ENCODE measurements around the gene ARID2. TPM values are rescaled to one million over a fixed set of nuclear protein-coding genes. Genes with fewer than 3 reads are reported as not detected.

Gene ARID2, protein sequence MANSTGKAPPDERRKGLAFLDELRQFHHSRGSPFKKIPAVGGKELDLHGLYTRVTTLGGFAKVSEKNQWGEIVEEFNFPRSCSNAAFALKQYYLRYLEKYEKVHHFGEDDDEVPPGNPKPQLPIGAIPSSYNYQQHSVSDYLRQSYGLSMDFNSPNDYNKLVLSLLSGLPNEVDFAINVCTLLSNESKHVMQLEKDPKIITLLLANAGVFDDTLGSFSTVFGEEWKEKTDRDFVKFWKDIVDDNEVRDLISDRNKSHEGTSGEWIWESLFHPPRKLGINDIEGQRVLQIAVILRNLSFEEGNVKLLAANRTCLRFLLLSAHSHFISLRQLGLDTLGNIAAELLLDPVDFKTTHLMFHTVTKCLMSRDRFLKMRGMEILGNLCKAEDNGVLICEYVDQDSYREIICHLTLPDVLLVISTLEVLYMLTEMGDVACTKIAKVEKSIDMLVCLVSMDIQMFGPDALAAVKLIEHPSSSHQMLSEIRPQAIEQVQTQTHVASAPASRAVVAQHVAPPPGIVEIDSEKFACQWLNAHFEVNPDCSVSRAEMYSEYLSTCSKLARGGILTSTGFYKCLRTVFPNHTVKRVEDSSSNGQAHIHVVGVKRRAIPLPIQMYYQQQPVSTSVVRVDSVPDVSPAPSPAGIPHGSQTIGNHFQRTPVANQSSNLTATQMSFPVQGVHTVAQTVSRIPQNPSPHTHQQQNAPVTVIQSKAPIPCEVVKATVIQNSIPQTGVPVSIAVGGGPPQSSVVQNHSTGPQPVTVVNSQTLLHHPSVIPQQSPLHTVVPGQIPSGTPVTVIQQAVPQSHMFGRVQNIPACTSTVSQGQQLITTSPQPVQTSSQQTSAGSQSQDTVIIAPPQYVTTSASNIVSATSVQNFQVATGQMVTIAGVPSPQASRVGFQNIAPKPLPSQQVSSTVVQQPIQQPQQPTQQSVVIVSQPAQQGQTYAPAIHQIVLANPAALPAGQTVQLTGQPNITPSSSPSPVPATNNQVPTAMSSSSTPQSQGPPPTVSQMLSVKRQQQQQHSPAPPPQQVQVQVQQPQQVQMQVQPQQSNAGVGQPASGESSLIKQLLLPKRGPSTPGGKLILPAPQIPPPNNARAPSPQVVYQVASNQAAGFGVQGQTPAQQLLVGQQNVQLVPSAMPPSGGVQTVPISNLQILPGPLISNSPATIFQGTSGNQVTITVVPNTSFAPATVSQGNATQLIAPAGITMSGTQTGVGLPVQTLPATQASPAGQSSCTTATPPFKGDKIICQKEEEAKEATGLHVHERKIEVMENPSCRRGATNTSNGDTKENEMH (N-terminal part only)
- total RNA-seq, result 10 to 100 TPM; 30.3 to 35.8 (median 32.8) TPM

DNA sequence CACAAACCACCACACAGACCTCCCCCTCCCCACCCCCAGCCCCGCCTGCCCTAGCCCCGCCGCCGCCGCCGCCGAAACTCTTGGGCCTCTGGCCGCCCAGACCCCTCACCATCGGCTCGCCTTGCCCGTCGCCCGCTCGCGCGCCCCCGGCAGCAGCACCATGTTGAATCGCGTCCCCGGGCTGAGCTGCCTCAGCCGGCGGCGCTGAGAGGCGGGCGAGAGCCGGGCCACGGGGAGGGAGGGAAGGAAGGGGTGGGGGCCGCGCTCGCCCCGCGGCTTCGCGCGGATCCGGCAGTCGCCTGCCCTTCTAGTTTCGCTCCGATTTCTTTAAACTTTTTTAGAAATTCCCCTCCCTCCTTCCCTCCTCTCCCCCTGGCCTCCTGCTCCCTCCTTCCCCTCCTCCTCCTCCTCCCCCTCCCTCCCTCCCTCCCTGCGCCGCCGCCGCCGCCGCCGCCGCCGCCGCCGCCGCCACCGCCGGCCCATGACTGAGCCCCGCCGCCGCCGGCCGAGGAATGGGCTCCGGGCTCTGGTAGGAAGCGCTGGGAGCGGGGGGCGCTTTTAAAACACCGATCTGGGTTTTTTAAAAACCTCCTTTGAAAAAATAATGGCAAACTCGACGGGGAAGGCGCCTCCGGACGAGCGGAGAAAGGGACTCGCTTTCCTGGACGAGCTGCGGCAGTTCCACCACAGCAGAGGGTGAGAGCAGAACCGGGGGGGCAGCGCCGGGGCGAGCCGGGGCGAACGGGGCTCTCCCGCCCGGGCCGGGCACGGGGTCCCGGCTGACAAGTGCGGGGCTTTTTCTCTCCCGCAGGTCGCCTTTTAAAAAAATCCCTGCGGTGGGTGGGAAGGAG, at the start of gene ARID2:
Gene ARID2, plus strand, starts transcription at position 474 of the 851 bp plus-strand sequence. Its CDS starts 131 bp downstream, at position 605.
- TF ChIP-seq POLR2A (IDR thresholded peaks at IDR 0.05) (no peak), EP300 (IDR thresholded peaks at IDR 0.05) (peak in 1 of 2 donors; percentile 16)
- TF ChIP-seq, protein P1, sequence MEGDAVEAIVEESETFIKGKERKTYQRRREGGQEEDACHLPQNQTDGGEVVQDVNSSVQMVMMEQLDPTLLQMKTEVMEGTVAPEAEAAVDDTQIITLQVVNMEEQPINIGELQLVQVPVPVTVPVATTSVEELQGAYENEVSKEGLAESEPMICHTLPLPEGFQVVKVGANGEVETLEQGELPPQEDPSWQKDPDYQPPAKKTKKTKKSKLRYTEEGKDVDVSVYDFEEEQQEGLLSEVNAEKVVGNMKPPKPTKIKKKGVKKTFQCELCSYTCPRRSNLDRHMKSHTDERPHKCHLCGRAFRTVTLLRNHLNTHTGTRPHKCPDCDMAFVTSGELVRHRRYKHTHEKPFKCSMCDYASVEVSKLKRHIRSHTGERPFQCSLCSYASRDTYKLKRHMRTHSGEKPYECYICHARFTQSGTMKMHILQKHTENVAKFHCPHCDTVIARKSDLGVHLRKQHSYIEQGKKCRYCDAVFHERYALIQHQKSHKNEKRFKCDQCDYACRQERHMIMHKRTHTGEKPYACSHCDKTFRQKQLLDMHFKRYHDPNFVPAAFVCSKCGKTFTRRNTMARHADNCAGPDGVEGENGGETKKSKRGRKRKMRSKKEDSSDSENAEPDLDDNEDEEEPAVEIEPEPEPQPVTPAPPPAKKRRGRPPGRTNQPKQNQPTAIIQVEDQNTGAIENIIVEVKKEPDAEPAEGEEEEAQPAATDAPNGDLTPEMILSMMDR (IDR thresholded peaks at IDR 0.05), result no peak
- Histone ChIP-seq H3K4me1 (peaks cover 0 to 46% (median 33%) of the 10 kb centered on the region in 4 donors), H3K9me3 (no peaks in the 10 kb centered on the region), H3K4me3 (peak within 1 kb of the TSS; percentile 54 to 97 (median 86)), H3K36me3 (no peaks in the 10 kb centered on the region), H3K27me3 (no peaks in the 10 kb centered on the region), H3K27ac (peak within 1 kb of the TSS; percentile 92 to 100 (median 99))
- 0 to 1% methylated on average over 45 to 76 of the region's 88 CpGs for WGBS, 2 donors
- DNase-seq (ENCODE audit: low spot score in 2 of 2), result peak; percentile 43 to 49

DNA sequence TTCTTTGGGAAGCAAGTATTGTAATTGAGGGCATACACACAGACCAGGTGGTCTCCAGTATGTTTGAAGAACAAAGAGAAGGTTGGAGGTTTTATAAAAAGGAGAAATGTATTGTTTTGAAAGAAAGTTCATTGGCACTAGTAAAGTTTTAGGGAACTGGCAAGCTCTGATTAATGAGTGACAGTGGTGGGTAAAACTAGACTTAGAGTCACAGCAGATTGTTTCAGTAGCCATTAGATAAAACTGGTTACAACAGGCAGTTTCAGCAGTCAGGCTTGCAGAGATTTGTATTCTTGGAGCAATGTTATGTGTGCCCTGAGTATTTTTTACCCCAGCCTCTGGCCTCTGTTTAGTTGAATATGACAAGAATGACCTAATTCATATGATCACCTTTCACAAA, 49.1 kb upstream of the ARID2 start:
- H3K4me1 ChIP-seq, result no peaks in the 10 kb centered on the region
- no peak for DNase-seq (ENCODE audit: low spot score in 2 of 2)
- no peaks in the 10 kb centered on the region for H3K36me3 ChIP-seq
- H3K9me3 ChIP-seq, result no peaks in the 10 kb centered on the region
- H3K27ac ChIP-seq, result no peak overlapping the region
- no peaks in the 10 kb centered on the region for H3K27me3 ChIP-seq
- no peak overlapping the region for H3K4me3 ChIP-seq
- TF ChIP-seq POLR2A (IDR thresholded peaks at IDR 0.05) (no peak), EP300 (IDR thresholded peaks at IDR 0.05) (no peak)
- TF ChIP-seq, protein P1 (IDR thresholded peaks at IDR 0.05), result no peak

DNA sequence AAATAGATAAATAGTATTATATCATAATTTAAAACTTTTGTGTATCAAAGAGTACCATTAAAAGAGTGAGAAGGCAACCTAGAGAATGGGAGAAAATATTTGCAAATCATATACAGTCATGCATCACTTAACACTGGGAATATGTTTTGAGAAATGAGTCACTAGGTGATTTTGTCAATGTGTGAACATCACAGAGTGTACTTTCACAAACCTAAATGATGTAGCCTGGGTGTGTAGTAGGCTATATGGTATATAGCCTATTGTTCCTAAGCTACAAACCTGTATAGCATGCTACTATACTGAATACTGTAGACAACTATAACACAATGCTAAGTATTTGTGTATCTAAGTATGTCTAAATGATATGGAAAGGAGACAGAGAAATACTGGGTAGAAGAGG, 48.0 kb upstream of the ARID2 start:
- no peaks in the 10 kb centered on the region for H3K4me1 ChIP-seq
- no peak overlapping the region for H3K4me3 ChIP-seq
- H3K36me3 ChIP-seq, result no peaks in the 10 kb centered on the region
- H3K27me3 ChIP-seq, result no peaks in the 10 kb centered on the region
- DNase-seq (ENCODE audit: low spot score in 2 of 2), result no peak
- no peak overlapping the region for H3K27ac ChIP-seq
- TF ChIP-seq POLR2A (IDR thresholded peaks at IDR 0.05) (no peak), EP300 (IDR thresholded peaks at IDR 0.05) (no peak)
- TF ChIP-seq, protein P1 (IDR thresholded peaks at IDR 0.05), result no peak
- H3K9me3 ChIP-seq, result no peaks in the 10 kb centered on the region

DNA sequence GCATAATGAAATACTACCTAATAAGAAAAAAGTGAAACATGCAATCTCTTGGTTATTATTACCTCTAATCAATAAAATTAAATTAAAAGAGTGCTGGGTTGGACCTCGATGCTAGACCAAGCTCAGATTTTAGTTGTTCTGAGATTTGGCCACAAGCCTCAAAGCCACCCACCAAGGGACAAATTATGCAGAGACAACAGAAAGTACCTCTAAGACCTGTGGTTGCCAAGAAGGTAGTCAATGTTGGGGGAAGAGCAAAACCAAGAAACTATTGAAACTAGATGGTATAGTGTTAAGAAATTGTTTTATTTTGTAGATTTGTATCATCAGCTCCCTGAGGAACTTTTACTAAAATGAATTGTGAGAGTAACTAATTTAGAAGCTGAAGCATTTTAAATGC, 43.8 kb upstream of the ARID2 start:
- 82 to 94% methylated on average over 1 of the region's 1 CpG for WGBS, 2 donors
- Histone ChIP-seq H3K9me3 (no peaks in the 10 kb centered on the region), H3K36me3 (no peaks in the 10 kb centered on the region), H3K27me3 (no peaks in the 10 kb centered on the region), H3K4me3 (no peak overlapping the region), H3K4me1 (no peaks in the 10 kb centered on the region), H3K27ac (no peak overlapping the region)
- TF ChIP-seq, protein P1 (IDR thresholded peaks at IDR 0.05), result no peak
- TF ChIP-seq EP300 (IDR thresholded peaks at IDR 0.05) (no peak), POLR2A (IDR thresholded peaks at IDR 0.05) (no peak)
- DNase-seq (ENCODE audit: low spot score in 2 of 2), result no peak
